Measurements from ENCODE around the gene TSEN34.

The TSEN34 gene

GRCh38 chr19:54218259-54218658, 27.2 kb downstream of the TSEN34 start (continued):
- no peak for TF ChIP-seq ZSCAN18 (tag by site-specific recombination; IDR thresholded peaks at IDR 0.05)
- no peak for TF ChIP-seq WT1 (tag by site-specific recombination; IDR thresholded peaks at IDR 0.05)
- no peak for TF ChIP-seq ZNF221 (tag by site-specific recombination; IDR thresholded peaks at IDR 0.05; ENCODE audit: borderline replicate concordance)
- no peak for TF ChIP-seq FEZF1 (tag by site-specific recombination; IDR thresholded peaks at IDR 0.05)
- TF ChIP-seq MEIS1 (CRISPR knock-in tag; IDR thresholded peaks at IDR 0.05; ENCODE audit: borderline replicate concordance), result no peak
- no peak for TF ChIP-seq ZNF510 (tag by site-specific recombination; IDR thresholded peaks at IDR 0.05; ENCODE audit: insufficient replicate concordance)
- TF ChIP-seq YY1 (tag by site-specific recombination; IDR thresholded peaks at IDR 0.05), result no peak
- TF ChIP-seq ZNF555 (tag by site-specific recombination; conservative IDR thresholded peaks at IDR 0.05), result no peak
- no peak for TF ChIP-seq SCRT1 (tag by site-specific recombination; IDR thresholded peaks at IDR 0.05; ENCODE audit: borderline replicate concordance)
- TF ChIP-seq ZNF704 (tag by site-specific recombination; IDR thresholded peaks at IDR 0.05), result no peak

GRCh38 chr19:54218960-54219661, 28.0 kb downstream of the TSEN34 start:
- Histone ChIP-seq H3K4me1 (ENCODE audit: control insufficient read depth, insufficient read depth, low read length) (no peaks in the 10 kb centered on the region), H3K9me3 (ENCODE audit: control insufficient read depth, insufficient read depth, low read depth, low read length) (no peaks in the 10 kb centered on the region), H3K4me3 (ENCODE audit: low read depth, low read length) (no peak overlapping the region), H3K36me3 (ENCODE audit: control insufficient read depth in 2 of 2, insufficient read depth in 1 of 2, low read length in 2 of 2) (peaks cover 0 to 13% of the 10 kb centered on the region in 2 experiments; a peak in 2 of 3 replicates), H3K27ac (ENCODE audit: extremely low read depth, low read depth, low read length) (no peak overlapping the region)
- CTCF ChIA-PET, result no interaction called here
- TF ChIP-seq ZNF140 (tag by site-specific recombination; IDR thresholded peaks at IDR 0.05) (no peak), SALL2 (tag by site-specific recombination; IDR thresholded peaks at IDR 0.05; ENCODE audit: borderline replicate concordance) (no peak), BCL11A (tag by site-specific recombination; IDR thresholded peaks at IDR 0.05; ENCODE audit: low read depth) (no peak), ZBTB20 (tag by site-specific recombination; IDR thresholded peaks at IDR 0.05) (no peak), ZNF513 (tag by site-specific recombination; IDR thresholded peaks at IDR 0.05) (peak; percentile 82), ZNF10 (tag by site-specific recombination; IDR thresholded peaks at IDR 0.05) (no peak), KLF8 (tag by site-specific recombination; IDR thresholded peaks at IDR 0.05) (peak; percentile 42; the same call in 1 of the 2 replicates), GLI4 (tag by site-specific recombination; IDR thresholded peaks at IDR 0.05) (no peak), ZNF561 (tag by site-specific recombination; IDR thresholded peaks at IDR 0.05; ENCODE audit: borderline replicate concordance) (no peak), SP2 (tag by site-specific recombination; IDR thresholded peaks at IDR 0.05) (no peak), ZNF560 (tag by site-specific recombination; IDR thresholded peaks at IDR 0.05; ENCODE audit: borderline replicate concordance) (no peak), PATZ1 (tag by site-specific recombination; IDR thresholded peaks at IDR 0.05) (no peak), ZNF404 (tag by site-specific recombination; IDR thresholded peaks at IDR 0.05) (no peak), ZXDB (tag by site-specific recombination; IDR thresholded peaks at IDR 0.05) (no peak), ZNF623 (tag by site-specific recombination; IDR thresholded peaks at IDR 0.05) (no peak), WT1 (tag by site-specific recombination; IDR thresholded peaks at IDR 0.05) (peak; percentile 29; the same call in 1 of the 2 replicates), ZNF426 (tag by site-specific recombination; IDR thresholded peaks at IDR 0.05) (no peak), PBX3 (CRISPR knock-in tag; IDR thresholded peaks at IDR 0.05) (no peak), ZNF48 (tag by site-specific recombination; IDR thresholded peaks at IDR 0.05) (no peak), ZNF175 (tag by site-specific recombination; IDR thresholded peaks at IDR 0.05) (no peak), ZNF600 (tag by site-specific recombination; IDR thresholded peaks at IDR 0.05) (no peak), ZNF785 (tag by site-specific recombination; IDR thresholded peaks at IDR 0.05) (no peak)
- POLR2A ChIA-PET, result no interaction called here

All from HEK293 (cell line).